ENCODE results near the gene PRR33.

The PRR33 gene

DNA sequence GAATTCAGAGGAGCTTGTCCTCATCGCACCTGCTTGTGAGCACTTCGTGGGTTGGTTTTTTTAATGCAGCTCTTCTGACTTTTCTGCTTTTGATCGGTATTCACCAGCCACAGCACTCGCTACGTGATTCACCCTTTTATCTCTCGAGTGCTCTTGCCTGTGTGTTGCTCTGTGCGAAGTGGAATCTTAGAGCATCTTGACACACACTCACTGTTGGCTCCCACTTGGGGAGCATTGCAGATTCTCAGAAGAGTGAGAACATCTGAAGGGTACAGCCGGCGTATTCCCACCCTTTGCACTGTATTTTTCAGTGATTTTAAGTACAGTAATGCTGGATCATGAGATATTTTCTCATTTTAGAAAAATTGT, 38.8 kb upstream of the PRR33 start:
- Histone ChIP-seq H3K36me3 (ENCODE audit: insufficient read depth, low read length) (no peaks in the 10 kb centered on the region), H3K27me3 (ENCODE audit: insufficient read depth, low read length, poor library complexity) (no peaks in the 10 kb centered on the region)
- 0 out of 3 replicates have a peak, but pooled peaks have one; percentile 24 for ATAC-seq (ENCODE audit: insufficient read depth, low read depth)

DNA sequence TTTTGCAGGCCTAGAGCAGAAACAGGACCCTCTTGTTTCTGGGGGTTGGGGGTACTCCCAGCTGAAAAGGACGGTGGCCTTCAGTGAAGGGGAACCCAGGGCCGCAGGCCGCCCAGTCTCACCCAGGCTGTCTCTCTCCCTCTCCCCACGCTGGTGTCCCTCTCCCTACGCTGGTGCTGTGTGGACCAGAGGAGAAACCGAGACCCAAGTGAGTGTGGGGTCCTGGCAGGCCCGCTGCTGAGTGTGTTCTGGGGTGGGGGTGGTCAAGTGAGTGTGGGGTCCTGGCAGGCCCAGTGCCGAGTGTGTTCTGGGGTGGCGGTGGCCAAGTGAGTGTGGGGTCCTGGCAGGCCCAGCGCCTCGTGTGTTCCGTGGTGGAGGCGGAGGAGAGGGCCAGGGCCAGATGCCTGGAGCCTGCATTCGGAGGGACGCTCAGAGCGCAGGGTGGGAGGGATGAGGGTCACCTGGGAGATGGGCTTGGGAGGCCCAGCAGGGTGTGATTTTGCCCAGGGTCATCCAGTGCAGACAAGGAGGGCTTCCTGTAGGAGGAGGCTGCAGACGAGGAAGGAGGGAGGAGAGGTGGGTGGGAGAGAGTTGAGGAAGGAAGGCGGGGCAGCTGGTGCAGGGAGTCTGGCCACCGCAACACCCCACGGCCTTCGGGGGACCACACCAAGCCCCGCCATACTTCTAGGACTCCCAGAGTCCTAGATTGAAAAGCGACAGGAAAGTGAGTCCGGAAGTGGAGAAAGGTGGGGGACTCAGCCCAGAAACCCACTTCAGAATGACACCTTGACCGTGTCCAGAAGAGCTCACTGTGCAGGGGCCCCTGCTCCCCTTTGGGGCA, 38.1 kb upstream of the PRR33 start:
- no peaks in the 10 kb centered on the region for H3K27me3 ChIP-seq (ENCODE audit: insufficient read depth, low read length, poor library complexity)
- H4K20me1 ChIP-seq (ENCODE audit: insufficient read depth, low read length): no peaks in the 10 kb centered on the region
- ATAC-seq (ENCODE audit: insufficient read depth, low read depth) (no peak), DNase-seq (no peak)
- H3K79me2 ChIP-seq (ENCODE audit: insufficient read depth, low read length): no peaks in the 10 kb centered on the region
- H2AFZ ChIP-seq (ENCODE audit: low read depth, low read length): no peak overlapping the region
- H3K4me2 ChIP-seq (ENCODE audit: insufficient read depth, low read length): no peak overlapping the region
- no peaks in the 10 kb centered on the region for H3K9me3 ChIP-seq (ENCODE audit: insufficient read depth, low read length, severe bottlenecking)
- H3K4me3 ChIP-seq (ENCODE audit: low read depth in 1 of 2, low read length in 2 of 2): no peak overlapping the region
- H3K4me1 ChIP-seq (ENCODE audit: insufficient read depth, low read length): no peaks in the 10 kb centered on the region
- no peak overlapping the region for H3K9ac ChIP-seq (ENCODE audit: low read depth, low read length)
- H3K36me3 ChIP-seq (ENCODE audit: insufficient read depth, low read length): no peaks in the 10 kb centered on the region
- TF ChIP-seq, protein P1, sequence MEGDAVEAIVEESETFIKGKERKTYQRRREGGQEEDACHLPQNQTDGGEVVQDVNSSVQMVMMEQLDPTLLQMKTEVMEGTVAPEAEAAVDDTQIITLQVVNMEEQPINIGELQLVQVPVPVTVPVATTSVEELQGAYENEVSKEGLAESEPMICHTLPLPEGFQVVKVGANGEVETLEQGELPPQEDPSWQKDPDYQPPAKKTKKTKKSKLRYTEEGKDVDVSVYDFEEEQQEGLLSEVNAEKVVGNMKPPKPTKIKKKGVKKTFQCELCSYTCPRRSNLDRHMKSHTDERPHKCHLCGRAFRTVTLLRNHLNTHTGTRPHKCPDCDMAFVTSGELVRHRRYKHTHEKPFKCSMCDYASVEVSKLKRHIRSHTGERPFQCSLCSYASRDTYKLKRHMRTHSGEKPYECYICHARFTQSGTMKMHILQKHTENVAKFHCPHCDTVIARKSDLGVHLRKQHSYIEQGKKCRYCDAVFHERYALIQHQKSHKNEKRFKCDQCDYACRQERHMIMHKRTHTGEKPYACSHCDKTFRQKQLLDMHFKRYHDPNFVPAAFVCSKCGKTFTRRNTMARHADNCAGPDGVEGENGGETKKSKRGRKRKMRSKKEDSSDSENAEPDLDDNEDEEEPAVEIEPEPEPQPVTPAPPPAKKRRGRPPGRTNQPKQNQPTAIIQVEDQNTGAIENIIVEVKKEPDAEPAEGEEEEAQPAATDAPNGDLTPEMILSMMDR (IDR thresholded peaks at IDR 0.05; ENCODE audit: borderline replicate concordance, extremely low read depth, low read length, poor library complexity, severe bottlenecking): no peak
- no peak for TF ChIP-seq EZH2 (IDR thresholded peaks at IDR 0.05; ENCODE audit: borderline replicate concordance, low read depth, low read length, severe bottlenecking)
- no peak overlapping the region for H3K27ac ChIP-seq (ENCODE audit: low read length)

More for the DNA sequence above, 38.8 kb upstream of the PRR33 start:
- H3K27ac ChIP-seq (ENCODE audit: low read length): no peak overlapping the region
- H3K9ac ChIP-seq (ENCODE audit: low read depth, low read length): no peak overlapping the region
- H3K9me3 ChIP-seq (ENCODE audit: insufficient read depth, low read length, severe bottlenecking): no peaks in the 10 kb centered on the region
- no peak overlapping the region for H2AFZ ChIP-seq (ENCODE audit: low read depth, low read length)
- H3K4me1 ChIP-seq (ENCODE audit: insufficient read depth, low read length): no peaks in the 10 kb centered on the region
- no peak for DNase-seq
- H4K20me1 ChIP-seq (ENCODE audit: insufficient read depth, low read length): no peaks in the 10 kb centered on the region
- H3K79me2 ChIP-seq (ENCODE audit: insufficient read depth, low read length): no peaks in the 10 kb centered on the region
- TF ChIP-seq, protein P1 (IDR thresholded peaks at IDR 0.05; ENCODE audit: borderline replicate concordance, extremely low read depth, low read length, poor library complexity, severe bottlenecking): no peak
- no peak for TF ChIP-seq EZH2 (IDR thresholded peaks at IDR 0.05; ENCODE audit: borderline replicate concordance, low read depth, low read length, severe bottlenecking)
- no peak overlapping the region for H3K4me3 ChIP-seq (ENCODE audit: low read depth in 1 of 2, low read length in 2 of 2)
- H3K4me2 ChIP-seq (ENCODE audit: insufficient read depth, low read length): no peak overlapping the region

DNA sequence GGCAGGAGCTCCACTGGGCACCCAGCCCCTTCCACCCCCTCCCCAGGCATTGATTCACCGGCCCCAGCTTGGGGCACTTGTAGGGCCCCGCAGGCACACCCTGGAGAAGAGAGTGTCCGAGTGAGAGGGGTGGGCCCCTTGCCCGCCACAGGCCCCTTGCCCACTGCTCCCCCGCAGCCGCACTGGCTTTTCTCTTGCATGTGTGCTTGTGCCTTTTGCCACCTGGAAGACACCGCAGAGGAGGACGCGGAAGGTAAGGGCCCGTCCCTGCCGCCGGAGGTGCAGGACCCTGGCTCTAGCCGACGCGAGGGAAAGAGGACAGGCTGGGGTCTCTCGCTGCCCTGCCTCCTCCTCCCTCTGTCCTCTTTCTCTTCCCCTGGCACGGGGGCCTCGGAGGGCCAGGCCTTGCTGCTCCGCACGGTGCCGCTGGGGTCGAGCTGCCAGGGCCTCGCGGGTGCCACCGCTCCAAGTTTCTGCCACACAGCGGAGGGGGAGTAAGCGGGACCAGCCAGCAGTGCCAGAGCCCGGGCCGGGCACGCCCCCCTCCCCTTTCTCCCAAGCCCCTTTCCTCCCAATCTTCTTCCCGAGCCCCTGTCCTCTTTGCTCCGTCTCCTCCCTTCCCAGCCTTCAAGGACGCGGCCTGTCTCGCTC, 37.3 kb upstream of the PRR33 start:
- Histone ChIP-seq H3K36me3 (ENCODE audit: insufficient read depth, low read length) (no peaks in the 10 kb centered on the region), H2AFZ (ENCODE audit: low read depth, low read length) (no peak overlapping the region), H3K79me2 (ENCODE audit: insufficient read depth, low read length) (no peaks in the 10 kb centered on the region), H3K4me1 (ENCODE audit: insufficient read depth, low read length) (0 out of 2 replicates have a peak, but pooled peaks cover 2% of the 10 kb centered on the region), H3K9ac (ENCODE audit: low read depth, low read length) (no peak overlapping the region), H3K27me3 (ENCODE audit: insufficient read depth, low read length, poor library complexity) (no peaks in the 10 kb centered on the region), H3K4me2 (ENCODE audit: insufficient read depth, low read length) (no peak overlapping the region), H4K20me1 (ENCODE audit: insufficient read depth, low read length) (no peaks in the 10 kb centered on the region), H3K27ac (ENCODE audit: low read length) (no peak overlapping the region), H3K4me3 (ENCODE audit: low read depth in 1 of 2, low read length in 2 of 2) (no peak overlapping the region), H3K9me3 (ENCODE audit: insufficient read depth, low read length, severe bottlenecking) (no peaks in the 10 kb centered on the region)
- no peak for TF ChIP-seq EZH2 (IDR thresholded peaks at IDR 0.05; ENCODE audit: borderline replicate concordance, low read depth, low read length, severe bottlenecking)
- TF ChIP-seq, protein P1 (IDR thresholded peaks at IDR 0.05; ENCODE audit: borderline replicate concordance, extremely low read depth, low read length, poor library complexity, severe bottlenecking): no peak
- DNase-seq (no peak), ATAC-seq (ENCODE audit: insufficient read depth, low read depth) (no peak)

Data from DND-41 (cell line).